ENCODE data around the gene TREH.

Gene TREH

GRCh38 chr11:118662401-118663271, 16.8 kb downstream of the TREH start:
- no peak for DNase-seq

- no peak for DNase-seq
These were observed 17.8 kb downstream of the TREH start for GRCh38 chr11:118661425-118662301.

GRCh38 chr11:118660681-118661424, 18.6 kb downstream of the TREH start:
- peak; percentile 28 for DNase-seq

GRCh38 chr11:118659953-118660680, 19.3 kb downstream of the TREH start:
- DNase-seq = peak; percentile 56

- DNase-seq = peak; percentile 92
These were observed 20.0 kb downstream of the TREH start for GRCh38 chr11:118659314-118659952.

- DNase-seq = no peak
These were observed 20.8 kb downstream of the TREH start for GRCh38 chr11:118658429-118659313.

- DNase-seq = no peak
These were observed 21.6 kb downstream of the TREH start for GRCh38 chr11:118657709-118658428.

GRCh38 chr11:118657238-118657637, 22.2 kb downstream of the TREH start:
- no peak for DNase-seq

- no peak for DNase-seq
These were observed 22.8 kb downstream of the TREH start for GRCh38 chr11:118656563-118657165.

- DNase-seq = no peak
These were observed 23.8 kb downstream of the TREH start for GRCh38 chr11:118655486-118656190.

GRCh38 chr11:118653684-118654390, 25.6 kb downstream of the TREH start:
- no peak for DNase-seq

- no peak for DNase-seq
These were observed 26.7 kb downstream of the TREH start for GRCh38 chr11:118652681-118653181.

- no peak for DNase-seq
These were observed 27.6 kb downstream of the TREH start for GRCh38 chr11:118651820-118652219.

- DNase-seq = no peak
These were observed 29.1 kb downstream of the TREH start for GRCh38 chr11:118650366-118650765.

- no peak for DNase-seq
These were observed 29.5 kb downstream of the TREH start for GRCh38 chr11:118649941-118650340.

- no peak for DNase-seq
These were observed 31.2 kb downstream of the TREH start for GRCh38 chr11:118648291-118648690.

GRCh38 chr11:118646393-118646792, 33.1 kb downstream of the TREH start:
- DNase-seq = no peak

- no peak for DNase-seq
These were observed 34.3 kb downstream of the TREH start for GRCh38 chr11:118645066-118645715.
